Left ventricle myocardium superior (tissue), 1 donor: Measurements from ENCODE around the gene PRPF6. TPM values are rescaled to one million over a fixed set of nuclear protein-coding genes. Genes with fewer than 3 reads are reported as not detected.

ENCODE experiments used
- ATAC-seq: fragments of 200-7000 bp; cut with Tn5 transposase; one replicate; pipeline ENCODE4 v1.9.1; 2020; ENCODE audit warnings: mild to moderate bottlenecking, moderate library complexity
- DNase-seq: peaks from one replicate; pipeline ENCODE4 v3.0.0-alpha.2; 2020
- intact Hi-C: fragments of 100-400 bp; cut with micrococcal nuclease; formaldehyde crosslinking; loops from one replicate; pipeline ENCODE4 v1.11.0; 2022
- total RNA-seq: library from RNA; stranded (reverse); fragmentation: NEBNext Ultra II Directional; extraction: Animal tissue kit (Norgen Biotek cat#: 25700); gene quantifications from one replicate; pipeline ENCODE4 v1.2.1, GENCODE V29; 2021
- donor health status: DM: no; HTN: yes; CAD: no; lungs with severe emphysema.

The PRPF6 gene
- total RNA-seq, 1 donor from 2014 or later, result 50.6 TPM

DNA sequence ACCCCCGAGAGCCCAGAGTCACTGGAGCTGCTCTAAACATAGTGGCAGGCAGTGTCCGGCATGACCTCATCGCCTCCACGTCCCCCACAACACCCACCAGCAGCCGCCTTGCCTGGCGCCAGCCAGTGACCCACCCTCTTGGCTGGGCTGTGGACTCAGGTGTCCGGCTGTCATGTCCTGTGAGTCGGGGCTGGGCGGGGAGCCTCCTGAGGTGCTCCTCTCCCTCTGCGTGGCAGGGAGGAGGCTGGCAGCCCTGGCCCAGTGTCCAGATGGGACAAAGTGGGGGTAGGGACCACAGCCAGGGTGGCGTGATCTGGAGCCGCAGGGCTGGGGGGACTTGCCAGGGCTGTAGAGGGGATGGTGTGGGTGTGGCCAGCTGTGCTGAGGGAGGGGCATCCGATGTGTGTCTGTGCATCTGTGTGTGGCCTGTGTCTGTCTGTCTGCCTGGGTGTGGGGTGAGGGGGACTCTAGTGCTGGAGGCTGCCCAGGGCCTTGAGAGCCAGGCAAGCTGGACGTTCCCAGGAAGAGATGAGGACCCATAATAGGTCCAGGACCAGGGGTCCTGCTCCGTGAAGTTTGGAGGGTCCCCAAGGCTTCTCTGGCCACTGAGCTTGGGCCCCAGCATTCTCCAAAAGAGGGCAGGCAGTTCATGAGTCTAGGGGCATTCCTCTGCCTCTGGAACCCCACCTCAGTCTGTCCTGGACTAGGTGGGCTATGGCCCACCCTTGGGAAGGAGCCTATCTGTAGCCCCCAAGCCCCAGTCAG is 70.8 kb downstream of the PRPF6 start:
- DNase-seq (peak; percentile 80), ATAC-seq (peak; percentile 57)
- intact Hi-C loops, result no loop called here

DNA sequence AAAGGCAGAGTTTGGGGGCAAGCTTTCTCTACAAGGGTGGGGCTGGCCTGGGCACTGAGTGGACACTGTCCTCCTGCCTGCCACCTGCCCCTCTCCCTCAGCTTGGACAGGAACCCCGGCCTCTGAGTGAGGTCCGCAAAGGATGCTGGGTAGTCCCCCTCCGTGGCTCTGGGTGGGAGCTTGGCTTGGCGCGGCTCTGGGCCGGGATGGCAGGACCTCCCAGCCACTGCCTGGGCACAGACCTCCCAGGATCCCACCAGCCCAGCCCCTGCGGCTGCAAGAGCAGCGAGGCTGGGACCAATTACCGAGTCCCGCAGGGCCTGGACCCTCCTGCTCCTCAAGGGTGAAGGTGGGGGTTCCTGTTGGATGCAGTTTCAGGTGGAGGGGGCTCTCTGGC is 71.4 kb downstream of the PRPF6 start:
- DNase-seq, result no peak
- ATAC-seq, result no peak
- intact Hi-C loops, result no loop called here

DNA sequence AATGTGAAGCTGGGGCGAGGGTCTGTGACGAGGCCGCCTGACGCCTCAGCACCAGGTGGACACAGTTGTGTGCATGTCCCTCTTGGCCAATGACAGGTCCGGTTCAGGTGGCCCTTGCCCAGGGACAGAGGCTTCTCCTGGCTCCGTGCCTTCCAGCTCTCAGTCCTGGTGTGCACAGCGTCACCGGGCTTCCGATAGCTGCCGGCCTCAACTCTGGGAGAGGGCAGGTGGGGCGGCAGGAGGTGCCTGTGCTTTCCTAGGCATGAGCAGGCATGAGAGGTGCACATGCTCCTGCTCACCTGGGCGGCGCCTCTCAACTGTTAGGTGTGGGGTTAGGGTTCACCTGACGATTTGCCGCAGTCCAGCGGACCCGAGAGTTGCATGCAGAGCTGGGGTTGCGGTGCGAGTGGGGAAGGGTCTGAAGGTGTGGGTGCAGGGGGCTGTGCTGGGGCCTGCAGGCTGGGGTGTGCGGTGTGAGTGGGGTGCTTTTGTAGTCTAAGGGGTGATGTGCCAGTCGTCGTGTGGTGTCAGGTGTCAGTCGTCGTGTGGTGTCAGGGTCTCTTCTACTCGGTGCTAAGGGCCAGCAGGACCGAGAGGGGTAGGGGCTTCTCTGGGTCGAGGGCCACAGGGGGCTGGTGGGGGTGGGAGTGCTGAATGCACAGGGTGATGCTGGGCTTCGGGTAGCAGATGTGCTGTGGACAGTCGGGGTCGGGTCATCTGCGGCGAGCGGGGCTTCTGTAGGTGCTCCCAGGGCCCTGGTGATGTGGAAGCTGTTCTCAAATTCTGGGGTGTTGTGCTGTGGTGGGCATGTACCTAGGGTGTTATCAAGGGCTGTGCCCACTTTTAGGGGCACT is 72.3 kb downstream of the PRPF6 start:
- DNase-seq (no peak), ATAC-seq (no peak)
- intact Hi-C loops, result no loop called here

DNA sequence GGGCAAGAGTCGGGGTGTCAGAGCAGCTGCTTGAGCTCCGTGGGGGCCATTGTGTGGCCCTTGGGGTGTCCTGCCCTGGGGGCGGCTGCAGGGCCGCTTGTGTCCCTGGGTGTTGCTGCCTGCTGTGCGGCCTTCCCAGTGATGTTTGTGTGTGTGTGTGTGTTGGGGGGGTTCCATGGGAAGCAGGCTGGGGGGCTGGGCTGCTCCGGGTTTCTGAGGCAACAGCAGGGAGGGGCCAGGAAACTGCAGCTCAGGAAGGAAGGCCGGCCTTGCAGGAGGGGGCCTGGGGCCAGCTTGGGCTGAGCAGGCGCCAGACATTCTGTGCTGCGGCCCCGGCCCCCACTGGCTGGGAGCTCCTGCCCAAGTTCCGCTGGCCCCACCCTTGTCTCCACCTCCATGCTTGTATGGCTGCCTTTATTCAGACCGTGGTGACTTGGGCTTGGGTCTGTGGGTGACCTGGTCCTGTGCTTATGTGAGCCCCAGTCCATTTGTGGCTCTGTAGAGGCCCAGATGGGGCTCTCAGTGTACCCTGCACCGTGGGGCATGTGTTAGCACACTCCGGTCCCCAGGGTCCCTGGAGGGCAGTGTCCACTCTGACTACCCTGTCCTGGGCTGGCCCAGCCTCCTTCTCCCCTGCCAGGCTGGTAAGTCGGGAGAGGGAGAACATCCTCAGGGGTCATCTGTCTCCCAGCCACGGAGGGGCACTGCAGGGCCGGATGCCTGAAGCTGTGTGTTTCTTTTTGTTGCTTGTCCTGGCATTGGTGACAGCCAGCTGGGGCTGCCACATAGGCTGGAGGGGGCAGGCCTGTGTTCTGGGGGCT is 73.1 kb downstream of the PRPF6 start:
- intact Hi-C loops, result no loop called here

DNA sequence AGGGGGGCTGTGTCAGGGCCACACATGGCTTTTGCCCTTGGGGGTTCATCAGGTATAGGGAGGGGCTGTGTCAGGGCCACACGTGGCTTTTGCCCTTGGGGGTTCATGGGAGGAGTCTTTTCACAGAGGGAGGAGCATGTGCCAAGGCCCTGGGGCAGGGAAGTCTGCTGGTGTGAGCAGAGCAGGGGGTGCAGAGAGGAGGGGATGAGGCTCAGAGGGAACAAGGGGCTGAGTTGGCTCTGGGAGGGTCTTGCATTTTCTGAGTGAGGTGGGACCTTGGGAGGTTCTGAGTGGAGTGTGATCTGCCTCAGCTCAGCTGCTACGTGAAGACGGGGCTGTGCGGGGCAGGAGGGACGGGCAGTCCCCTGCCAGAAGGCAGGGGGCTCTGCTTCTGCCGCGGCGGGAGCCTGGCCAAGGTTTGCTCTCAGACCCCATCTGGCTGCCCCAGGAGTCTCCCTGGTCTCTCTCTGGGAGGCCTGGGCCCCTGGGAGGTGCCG is 74.5 kb downstream of the PRPF6 start:
- DNase-seq (no peak), ATAC-seq (no peak)
- intact Hi-C loops, result no loop called here

More for the DNA sequence above, 73.1 kb downstream of the PRPF6 start:
- DNase-seq (peak; percentile 77), ATAC-seq (peak; percentile 33)

DNA sequence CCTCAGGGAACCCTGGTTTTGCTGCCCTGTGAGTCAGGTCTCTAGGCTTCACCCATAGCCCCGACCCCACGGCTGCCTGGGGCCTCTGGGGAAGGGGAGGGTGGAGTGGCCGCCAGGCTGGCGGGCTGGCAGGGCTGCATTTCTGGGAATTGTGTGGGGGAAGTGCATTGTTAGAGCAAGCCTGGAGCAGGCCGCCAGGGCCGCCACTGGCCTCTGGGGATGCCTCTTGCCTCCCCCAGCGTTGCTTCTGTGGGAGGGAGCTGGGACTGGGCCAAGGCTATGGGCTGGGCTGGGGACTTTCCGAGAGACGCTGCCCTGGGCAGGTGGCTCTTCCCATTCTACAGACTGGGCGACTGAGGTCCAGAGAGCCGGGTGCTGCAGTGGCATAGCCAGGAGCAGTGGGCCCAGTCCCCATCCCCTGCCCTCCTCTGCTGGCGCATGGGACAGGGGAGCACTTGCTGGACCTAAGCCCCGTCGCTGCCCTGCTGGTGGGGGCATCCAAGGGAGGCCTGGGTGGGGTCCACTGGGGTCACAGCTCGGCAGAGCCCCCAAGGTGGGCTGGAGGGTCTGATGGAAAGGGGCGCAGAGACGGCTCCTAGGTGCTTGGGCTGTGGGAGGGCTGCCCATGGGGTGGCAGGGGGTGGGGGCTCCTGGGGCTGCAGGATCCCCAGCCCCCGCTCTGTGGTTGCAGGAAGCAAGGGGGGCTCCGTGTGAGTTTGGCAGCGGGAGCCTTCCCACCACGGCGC is 75.1 kb downstream of the PRPF6 start:
- intact Hi-C loops, result no loop called here
- peak; percentile 76 for DNase-seq
- peak; percentile 39 for ATAC-seq

DNA sequence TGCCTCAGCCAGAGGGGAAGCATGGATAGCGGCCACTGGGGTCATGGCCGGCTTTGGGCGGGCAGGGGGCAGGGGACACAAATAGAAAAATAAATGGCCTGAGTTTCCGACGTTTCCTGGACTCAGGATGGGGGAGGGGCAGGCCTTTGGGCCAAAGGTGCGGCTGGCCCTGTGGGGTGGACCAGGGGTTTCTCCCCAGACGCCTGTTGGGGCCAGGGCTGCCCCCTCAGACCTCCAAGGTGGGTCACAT is 75.6 kb downstream of the PRPF6 start:
- DNase-seq (no peak), ATAC-seq (no peak)
- intact Hi-C loops, result no loop called here

DNA sequence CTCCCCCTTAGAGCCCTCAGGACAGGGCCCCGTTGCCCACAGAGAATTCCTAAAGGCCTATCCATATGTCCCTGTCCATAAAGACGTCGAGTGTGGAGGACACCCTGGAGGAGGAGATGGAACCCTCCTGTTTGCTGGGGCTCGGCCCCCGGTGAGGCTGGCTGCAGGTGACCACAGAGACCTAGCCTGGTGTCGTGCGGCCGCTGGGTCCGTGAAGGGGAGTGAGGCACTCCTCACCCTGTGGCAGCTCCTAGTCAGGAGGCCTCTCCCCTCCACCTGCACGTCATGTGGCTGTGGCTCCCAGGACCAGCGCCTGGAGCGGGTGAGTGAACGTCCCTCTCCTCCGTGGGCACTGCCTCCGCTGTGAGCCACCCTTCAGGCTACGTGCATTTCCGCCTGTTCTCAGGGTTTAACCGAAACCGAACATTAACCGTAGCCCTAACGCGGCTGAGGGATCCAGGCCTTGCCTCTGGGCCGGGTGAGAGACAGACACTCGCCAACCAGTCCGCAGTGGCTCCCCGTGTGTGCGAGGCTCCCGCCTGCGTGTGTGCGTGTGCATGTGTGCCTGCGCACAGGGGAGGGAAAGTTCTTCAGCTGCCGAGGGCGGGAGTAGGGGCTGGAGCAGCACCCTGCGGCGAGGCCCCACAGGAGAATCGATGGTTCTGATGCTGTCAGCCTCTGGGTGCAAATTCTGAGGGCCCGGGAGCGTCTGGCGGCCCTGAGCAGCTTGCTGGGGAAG is 76.1 kb downstream of the PRPF6 start:
- ATAC-seq (peak; percentile 1), DNase-seq (no peak)
- intact Hi-C loops, result no loop called here

DNA sequence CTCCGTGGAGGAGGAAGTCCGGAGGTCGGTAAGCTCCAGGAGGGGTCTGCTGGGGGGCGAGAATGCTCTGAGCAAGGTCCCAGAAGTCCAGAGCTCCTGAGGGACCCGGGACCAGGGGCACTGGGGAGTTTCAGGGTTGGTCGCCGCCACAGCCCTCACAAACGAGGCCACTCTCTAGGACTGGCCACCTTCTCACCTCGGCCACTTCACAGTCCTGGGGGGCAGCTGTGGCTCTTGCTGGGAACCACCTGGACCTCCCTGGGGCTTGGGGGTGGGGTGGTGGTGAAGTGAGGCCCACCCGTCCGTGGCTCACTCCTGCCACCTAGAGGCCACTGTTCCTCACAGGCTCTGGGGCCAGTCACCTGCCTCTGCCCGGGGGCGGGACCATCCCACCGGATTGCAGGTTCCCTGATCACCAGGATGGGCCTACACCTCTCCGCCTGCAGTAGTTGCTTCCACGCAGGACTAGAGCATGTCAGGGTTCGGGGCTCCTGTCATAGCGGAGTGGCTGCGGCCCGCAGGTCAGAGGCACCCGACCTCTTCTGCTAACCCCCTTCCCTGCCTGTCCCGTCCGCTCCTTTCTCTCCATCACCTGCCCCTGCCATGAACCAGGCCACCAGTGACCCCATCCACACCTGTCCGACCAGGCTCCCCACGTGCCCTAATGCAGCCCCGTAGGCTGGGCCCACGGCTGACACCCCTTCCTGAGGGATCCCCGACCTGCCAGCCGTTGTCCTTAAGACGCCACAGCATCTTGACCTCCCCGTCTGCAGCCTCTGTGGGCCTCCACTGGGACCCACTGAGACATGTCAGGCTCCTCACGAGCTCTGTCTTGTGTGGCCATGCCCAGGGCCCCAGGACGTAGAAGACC is 76.9 kb downstream of the PRPF6 start:
- ATAC-seq (peak; percentile 63), DNase-seq (peak; percentile 85)
- intact Hi-C loops, result no loop called here

DNA sequence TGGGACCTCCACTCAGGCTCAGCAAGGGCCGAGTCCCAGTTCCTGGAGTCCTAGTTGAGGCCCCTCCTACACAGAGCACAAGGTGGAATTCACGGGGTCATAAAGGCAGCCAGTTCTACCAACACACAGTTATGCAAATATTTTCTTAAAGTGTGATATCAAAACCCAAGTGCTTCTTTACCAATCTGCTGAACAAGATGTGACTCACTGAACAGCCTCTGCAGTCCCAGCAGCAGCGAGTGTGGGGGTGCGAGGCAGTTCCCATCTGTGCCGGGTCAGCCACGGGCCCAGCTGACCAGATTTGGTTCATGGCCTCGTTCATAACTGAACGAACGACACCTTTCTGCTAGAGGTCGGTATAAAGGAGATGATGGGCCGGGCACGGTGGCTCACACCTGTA is 77.6 kb downstream of the PRPF6 start:
- DNase-seq, result no peak
- intact Hi-C loops, result no loop called here
- ATAC-seq, result no peak

DNA sequence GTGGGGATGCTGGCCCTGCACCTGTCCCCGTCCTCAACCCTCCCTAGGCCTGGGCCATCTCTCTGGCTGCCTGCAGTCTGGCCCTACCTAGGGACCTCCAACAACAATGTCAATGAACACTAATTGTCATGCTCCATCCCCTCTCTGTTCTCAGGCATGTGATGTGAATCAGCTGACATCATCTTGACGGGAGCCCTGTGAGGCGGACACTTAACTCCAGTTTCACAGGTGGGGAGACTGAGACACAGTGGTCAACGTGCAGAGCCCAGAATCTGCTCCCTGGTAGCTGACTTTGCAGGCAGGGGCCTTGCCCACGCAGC is 81.3 kb downstream of the PRPF6 start:
- DNase-seq, result no peak
- ATAC-seq, result no peak
- intact Hi-C loops, result no loop called here

DNA sequence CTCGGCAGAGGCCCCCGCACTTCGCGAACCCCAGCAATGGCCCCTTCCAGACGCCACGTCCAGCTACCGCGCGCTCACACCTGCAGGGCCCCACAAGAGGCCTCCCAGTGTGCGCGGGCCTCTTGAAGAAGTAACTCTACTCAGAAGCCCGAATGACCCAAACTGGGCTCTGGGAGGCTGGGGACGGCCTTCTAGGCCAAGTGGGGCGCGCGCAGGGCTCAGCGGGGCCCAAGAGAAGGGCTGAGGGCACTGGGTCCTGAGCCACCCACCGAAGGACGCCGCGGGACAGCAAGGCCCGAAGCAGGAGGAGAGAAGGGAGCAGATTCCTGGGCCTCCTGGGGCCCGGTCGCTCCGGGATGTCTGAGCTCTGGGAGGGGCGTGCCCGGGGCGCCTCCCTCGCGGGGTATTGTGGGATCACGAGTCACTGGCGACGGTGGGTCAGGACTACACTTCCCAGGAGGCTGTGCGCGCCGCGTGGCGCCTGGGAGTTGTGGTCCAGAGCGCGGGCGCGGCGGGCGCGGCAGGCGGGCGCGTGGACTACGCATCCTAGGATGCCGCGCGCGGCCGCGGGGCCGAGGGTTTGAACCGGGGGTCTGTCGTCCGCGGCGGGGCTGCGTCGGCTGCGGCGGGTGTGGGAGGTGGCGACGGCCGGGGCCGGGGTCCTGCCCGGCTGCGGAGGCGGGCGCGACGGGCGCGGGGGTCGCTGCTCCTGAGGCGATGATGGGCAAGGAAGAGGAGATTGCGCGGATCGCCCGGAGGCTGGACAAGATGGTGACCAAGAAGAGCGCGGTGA is 81.9 kb downstream of the PRPF6 start, which contains the start of gene TCEA2:
Gene TCEA2 (plus strand): TSS at position 603 of the 793 bp plus-strand sequence. CDS start 115 bp downstream, at position 718.
- ATAC-seq, result peak; percentile 95
- DNase-seq, result peak; percentile 99
- intact Hi-C loops, result no loop called here

DNA sequence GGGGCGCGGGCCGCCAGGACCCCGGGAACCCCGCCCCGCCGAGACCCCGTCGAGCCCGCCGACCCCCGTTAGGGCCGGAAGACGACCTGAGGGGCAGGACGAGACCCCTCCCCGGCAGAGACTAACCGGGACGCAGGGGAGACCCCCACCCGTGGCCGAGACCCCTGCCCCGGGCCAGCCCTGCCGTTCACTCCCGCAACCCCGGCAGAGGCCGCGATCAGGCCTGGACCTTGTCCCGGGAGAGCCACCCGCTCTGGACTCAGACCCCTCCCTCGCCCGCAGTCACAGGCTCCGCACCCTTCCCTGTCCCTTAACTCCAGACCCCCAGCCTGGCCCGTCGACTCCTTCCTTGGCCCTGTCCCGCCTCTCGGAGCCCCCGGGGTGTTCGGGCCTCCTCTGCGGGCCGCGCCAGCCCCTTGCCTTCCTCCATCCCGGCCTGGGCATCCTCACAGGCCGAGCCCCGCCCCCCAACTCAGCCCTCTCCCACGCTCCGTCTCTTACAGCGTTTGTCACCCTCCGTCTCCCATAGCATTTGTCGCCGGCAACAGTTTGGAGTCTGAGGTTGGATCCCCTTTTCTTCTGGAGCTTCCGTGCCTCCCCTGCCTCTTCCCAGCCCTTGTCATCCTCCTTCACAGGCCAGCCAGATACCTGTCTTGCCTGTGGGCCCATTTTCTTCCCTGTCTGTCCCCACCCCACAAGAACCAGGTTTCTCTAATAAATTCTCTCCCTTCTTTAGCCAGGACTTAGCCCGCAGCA is 82.6 kb downstream of the PRPF6 start:
- peak; percentile 57 for DNase-seq
- peak; percentile 17 for ATAC-seq
- intact Hi-C loops, result no loop called here

DNA sequence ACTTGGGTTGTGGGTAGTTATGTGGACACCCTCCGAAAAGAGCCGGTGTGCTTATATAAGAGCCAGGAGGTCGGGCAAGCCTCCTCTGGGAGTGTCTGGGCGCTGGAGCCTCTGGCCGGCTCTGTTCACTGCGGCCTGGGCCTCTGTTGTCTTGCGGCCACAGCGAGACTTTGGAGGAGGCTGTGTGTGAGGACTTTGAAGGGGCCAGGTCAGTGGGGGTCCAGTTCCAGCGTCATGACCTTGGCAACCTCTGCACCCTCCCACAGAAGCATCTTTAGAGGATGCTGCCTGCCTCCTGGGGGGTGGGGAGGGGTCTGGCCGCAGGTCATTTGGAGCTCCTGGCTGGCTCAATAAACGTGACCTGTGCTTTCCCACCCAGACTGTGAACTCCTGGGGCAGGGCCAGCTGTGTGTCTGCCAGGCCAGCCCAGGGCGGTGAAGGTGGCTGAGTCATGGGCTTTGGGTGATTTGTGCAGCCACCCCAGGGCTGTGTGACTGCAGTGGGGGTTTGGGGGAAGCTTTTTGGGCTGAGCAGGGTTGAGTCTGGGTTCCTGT is 83.3 kb downstream of the PRPF6 start:
- ATAC-seq (no peak), DNase-seq (no peak)
- intact Hi-C loops, result no loop called here

DNA sequence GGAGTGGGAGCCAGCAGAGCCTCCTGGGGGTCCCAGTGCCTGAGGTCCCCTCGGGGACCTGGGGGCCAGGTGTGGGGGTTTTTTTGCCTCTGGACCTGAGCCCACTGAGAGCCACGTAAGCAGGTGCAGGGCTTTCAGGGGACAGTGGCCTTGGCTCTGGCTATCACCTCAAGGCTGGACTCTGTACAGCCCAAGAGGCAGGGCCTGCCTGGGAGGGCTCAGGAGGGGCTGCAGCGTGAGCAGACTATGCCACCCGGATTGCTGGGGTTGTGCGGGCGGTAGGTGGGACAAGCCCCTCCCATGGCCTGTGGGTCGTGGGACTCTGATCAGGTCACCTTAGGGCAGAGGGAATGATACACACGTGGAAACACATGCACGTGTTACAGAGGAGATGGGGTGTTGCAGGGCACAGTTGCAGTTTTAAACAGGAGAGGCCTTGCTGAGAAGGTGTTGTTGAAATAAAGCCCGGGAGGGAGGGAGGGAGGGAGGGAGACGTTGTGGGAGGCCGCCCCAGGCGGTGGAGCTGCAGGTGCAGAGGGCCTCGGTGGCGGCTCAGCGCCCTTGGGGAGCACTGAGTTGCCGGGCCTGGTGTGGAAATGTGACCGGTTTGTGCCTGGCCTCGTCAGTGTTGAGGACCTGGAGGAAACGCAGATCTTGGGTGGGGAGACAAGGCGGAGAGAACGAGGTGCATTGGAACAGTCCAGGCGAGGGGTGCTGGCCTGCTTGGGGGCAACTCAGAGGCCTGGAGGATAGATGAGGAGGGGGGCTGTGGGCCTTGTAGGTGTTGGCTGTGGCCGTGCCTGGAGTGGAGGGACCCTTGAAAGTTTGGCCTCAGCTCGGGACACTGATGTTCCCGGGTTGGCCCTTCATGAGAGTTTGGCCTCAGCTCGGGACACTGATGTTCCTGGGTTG is 84.4 kb downstream of the PRPF6 start:
- DNase-seq (no peak), ATAC-seq (no peak)
- intact Hi-C loops, result no loop called here
